Heart left ventricle (tissue), 13 donors: ENCODE data around the gene TTC23.

Source experiments
- CTCF ChIP-seq, 12 donors: fragments of 200-600 bp; sonication (generic) in 4 of 12; IDR thresholded peaks; one replicate each; pipeline versions ENCODE4 v1.5.0 to v1.8.0; 2018 to 2022; ENCODE audit warnings: antibody characterized with exemption in 12 of 12, mild to moderate bottlenecking in 5 of 12
- POLR2A ChIP-seq, 2 donors: fragments of 450-650 bp; IDR thresholded peaks; one replicate each; pipeline ENCODE4 v1.6.1; 2017; ENCODE audit warnings: antibody characterized with exemption in 2 of 2, mild to moderate bottlenecking in 2 of 2, moderate library complexity in 2 of 2
- donor health status: ischemic (EF 13 %, LVEDD 7.1; RV severe dilation, severe dysfunction).
- donor health status: DM: no; HTN: yes; CAD: no.
- donor health status: DM: no; HTN: no; CAD: no.
- donor health status: ischemic (EF 25% LVEDD 6.9; RV normal size, moderate dysfunction).
- donor health status: ischemic (EF 25% LVEDD 5.7; RV mildly dilated, moderate dysfunction).
- donor health status: ischemic (EF 35%, LVEDD 5.7; RV mildly dilated, moderate dysfunction).
- donor health status: nonischemic (EF 11% LVEDD 7.7; RV severe dilation, severe dysfunction).
- donor health status: DM: yes; HTN: yes; CAD: no.
- donor health status: PGD.
- donor health status: ischemic (EF 29% LVEDD 5.4; RV normal size, mild dysfunction).
- donor health status: nonischemic (EF 23%, LVEDD 6.1; RV moderate dilation, normal function).

- TF ChIP-seq CTCF (IDR thresholded peaks at IDR 0.05) (no peak), POLR2A (IDR thresholded peaks at IDR 0.05) (no peak)
Observed at GRCh38 chr15:99145005-99145404, 104.4 kb downstream of the TTC23 start.
